NCI-H1417 (cell line): ENCODE measurements around the gene CACNB2.
"Not testable (repeated sequence)": the region's sequence is repeated elsewhere in the genome, so short reads cannot be mapped to it uniquely, and the experiment has no call there.

Experiments
- DNase-seq, 3 experiments: peaks; one replicate each; lab custom pipeline; 2025; lab: John Stamatoyannopoulos, UW

CACNB2 gene

GRCh38 chr10:18145652-18146051, 5.4 kb downstream of the CACNB2 start:
- no peak for DNase-seq

- DNase-seq, result no peak
Observed at GRCh38 chr10:18149196-18149800, 9.1 kb downstream of the CACNB2 start.

- no peak for DNase-seq
Observed at GRCh38 chr10:18151356-18151890, 11.2 kb downstream of the CACNB2 start.

- DNase-seq, result not testable (repeated sequence)
Observed at GRCh38 chr10:18153381-18153780, 13.2 kb downstream of the CACNB2 start.

GRCh38 chr10:18155321-18155720, 15.1 kb downstream of the CACNB2 start:
- no peak for DNase-seq

- not testable (repeated sequence) for DNase-seq
Observed at GRCh38 chr10:18156797-18157196, 16.6 kb downstream of the CACNB2 start.

- DNase-seq, result no peak
Observed at GRCh38 chr10:18157881-18158280, 17.7 kb downstream of the CACNB2 start.

GRCh38 chr10:18158773-18159265, 18.6 kb downstream of the CACNB2 start:
- DNase-seq, result no peak

GRCh38 chr10:18159557-18159956, 19.3 kb downstream of the CACNB2 start:
- no peak for DNase-seq

GRCh38 chr10:18162021-18162627, 21.9 kb downstream of the CACNB2 start:
- DNase-seq, result no peak

GRCh38 chr10:18164093-18164492, 23.9 kb downstream of the CACNB2 start:
- no peak for DNase-seq

GRCh38 chr10:18164748-18165361, 24.6 kb downstream of the CACNB2 start:
- no peak for DNase-seq

- no peak for DNase-seq
Observed at GRCh38 chr10:18178854-18179483, 38.7 kb downstream of the CACNB2 start.

- no peak for DNase-seq
Observed at GRCh38 chr10:18179891-18180290, 39.7 kb downstream of the CACNB2 start.

- DNase-seq, result not testable (repeated sequence)
Observed at GRCh38 chr10:18181382-18181781, 41.2 kb downstream of the CACNB2 start.

- no peak for DNase-seq
Observed at GRCh38 chr10:18185621-18186020, 45.4 kb downstream of the CACNB2 start.

GRCh38 chr10:18190840-18191239, 50.6 kb downstream of the CACNB2 start:
- no peak for DNase-seq

- no peak for DNase-seq
Observed at GRCh38 chr10:18194634-18195033, 54.4 kb downstream of the CACNB2 start.

- no peak for DNase-seq
Observed at GRCh38 chr10:18195060-18195799, 55.0 kb downstream of the CACNB2 start.

GRCh38 chr10:18196806-18197550, 56.8 kb downstream of the CACNB2 start:
- no peak for DNase-seq

- DNase-seq, result no peak
Observed at GRCh38 chr10:18197706-18198105, 57.5 kb downstream of the CACNB2 start.
